Astrocyte of the cerebellum (primary cell): ENCODE data around the gene C1QTNF3.

Experiments
- DNase-seq: peaks from one replicate; pipeline ENCODE4 v3.0.0-alpha.2; 2011; ENCODE audit warnings: low read depth
- H3K4me3 ChIP-seq: 2 replicates; pipeline ENCODE4 v1.5.1; 2011; ENCODE audit warnings: mild to moderate bottlenecking, low read depth, low read length, moderate library complexity
- CTCF ChIP-seq: IDR thresholded peaks from 2 replicates; pipeline ENCODE4 v1.5.1; 2012; ENCODE audit warnings: low read length, low read depth, moderate library complexity, mild to moderate bottlenecking; ENCODE audit errors: missing control alignments
- in situ Hi-C: cut with HindIII; loops from 2 replicates; pipeline ENCODE4 v1.10.0; 2017; ENCODE audit warnings: low sequenced_read_pairs

C1QTNF3 gene

GRCh38 chr5:34038838-34039237 is 4.2 kb downstream of the C1QTNF3 start:
- in situ Hi-C loops: loop anchor here (5.0 kb wide), 1 partner anchor 37 kb away; no protein-coding TSS in a partner anchor
- TF ChIP-seq CTCF: no peak
- H3K4me3 ChIP-seq: no peak overlapping the region
- no peak for DNase-seq

GRCh38 chr5:34038390-34038789 is 4.6 kb downstream of the C1QTNF3 start:
- DNase-seq: no peak
- H3K4me3 ChIP-seq: no peak overlapping the region
- no peak for TF ChIP-seq CTCF
- in situ Hi-C loops: loop anchor here (5.0 kb wide), 1 partner anchor 36 kb away; no protein-coding TSS in a partner anchor

GRCh38 chr5:34037726-34038125 is 5.3 kb downstream of the C1QTNF3 start:
- in situ Hi-C loops: loop anchor here (5.0 kb wide), 1 partner anchor 35 kb away; no protein-coding TSS in a partner anchor
- no peak for DNase-seq
- H3K4me3 ChIP-seq: no peak overlapping the region
- TF ChIP-seq CTCF: no peak

- in situ Hi-C loops: loop anchor here (5.0 kb wide), 1 partner anchor 33 kb away; no protein-coding TSS in a partner anchor
- DNase-seq: no peak
- no peak for TF ChIP-seq CTCF
- H3K4me3 ChIP-seq: no peak overlapping the region
Measured at GRCh38 chr5:34035756-34036155, 7.3 kb downstream of the C1QTNF3 start.

- in situ Hi-C loops: loop anchor here (5.0 kb wide), 1 partner anchor 32 kb away; no protein-coding TSS in a partner anchor
- no peak overlapping the region for H3K4me3 ChIP-seq
- no peak for TF ChIP-seq CTCF
- DNase-seq: no peak
Measured at GRCh38 chr5:34034534-34035327, 8.3 kb downstream of the C1QTNF3 start.

- no peak overlapping the region for H3K4me3 ChIP-seq
- no peak for TF ChIP-seq CTCF
- DNase-seq: no peak
- in situ Hi-C loops: no loop called here
Measured at GRCh38 chr5:34031966-34032365, 11.0 kb downstream of the C1QTNF3 start.
